VCaP (cell line): ENCODE measurements around the gene LTB4R.

ENCODE experiments used
- H3K27ac ChIP-seq: fragments of 450-650 bp; 2 replicates; pipeline ENCODE4 v1.5.1; 2017
- CTCF ChIP-seq: fragments of 450-650 bp; conservative IDR thresholded peaks from 2 replicates; pipeline ENCODE4 v1.5.1; 2017; ENCODE audit warnings: mild to moderate bottlenecking, moderate library complexity

Gene LTB4R

GRCh38 chr14:24364841-24365240, 53.5 kb downstream of the LTB4R start:
- H3K27ac ChIP-seq = peak overlapping the region; percentile 91
- TF ChIP-seq CTCF = no peak

- peak; percentile 74 for TF ChIP-seq CTCF
- peak overlapping the region; percentile 91 for H3K27ac ChIP-seq
These were observed 54.5 kb downstream of the LTB4R start for GRCh38 chr14:24365600-24366412.

GRCh38 chr14:24366413-24366720, 55.1 kb downstream of the LTB4R start:
- TF ChIP-seq CTCF = no peak
- peak overlapping the region; percentile 91 for H3K27ac ChIP-seq

- H3K27ac ChIP-seq = peak overlapping the region; percentile 91
- TF ChIP-seq CTCF = no peak
These were observed 55.6 kb downstream of the LTB4R start for GRCh38 chr14:24366721-24367513.
